ENCODE measurements around the gene SLC25A39.

Gene SLC25A39

DNA sequence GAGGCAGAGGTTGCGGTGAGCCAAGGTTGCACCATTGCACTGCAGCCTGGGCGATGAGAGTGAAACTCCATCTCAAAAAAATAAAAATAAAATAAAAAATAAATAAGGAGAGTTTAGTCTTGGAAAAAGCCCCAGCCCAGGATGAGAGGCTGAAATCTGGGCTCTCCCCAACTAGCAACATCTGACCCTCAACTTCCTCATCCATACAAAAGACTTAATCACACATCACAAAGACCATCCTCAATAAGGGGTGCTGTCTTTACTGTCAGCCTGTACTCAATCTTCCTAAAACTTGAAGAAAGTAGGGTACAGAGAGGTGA lies 45.3 kb downstream of the SLC25A39 start:
- DNase-seq (ENCODE audit: low read depth, low spot score) = no peak

GRCh38 chr17:44277976-44278375 lies 46.6 kb downstream of the SLC25A39 start:
- DNase-seq (ENCODE audit: low read depth, low spot score) = no peak

- no peak for DNase-seq (ENCODE audit: low read depth, low spot score)
Measured at GRCh38 chr17:44273607-44274006, 51.0 kb downstream of the SLC25A39 start.

GRCh38 chr17:44272954-44273353 lies 51.7 kb downstream of the SLC25A39 start:
- no peak for DNase-seq (ENCODE audit: low read depth, low spot score)

DNA sequence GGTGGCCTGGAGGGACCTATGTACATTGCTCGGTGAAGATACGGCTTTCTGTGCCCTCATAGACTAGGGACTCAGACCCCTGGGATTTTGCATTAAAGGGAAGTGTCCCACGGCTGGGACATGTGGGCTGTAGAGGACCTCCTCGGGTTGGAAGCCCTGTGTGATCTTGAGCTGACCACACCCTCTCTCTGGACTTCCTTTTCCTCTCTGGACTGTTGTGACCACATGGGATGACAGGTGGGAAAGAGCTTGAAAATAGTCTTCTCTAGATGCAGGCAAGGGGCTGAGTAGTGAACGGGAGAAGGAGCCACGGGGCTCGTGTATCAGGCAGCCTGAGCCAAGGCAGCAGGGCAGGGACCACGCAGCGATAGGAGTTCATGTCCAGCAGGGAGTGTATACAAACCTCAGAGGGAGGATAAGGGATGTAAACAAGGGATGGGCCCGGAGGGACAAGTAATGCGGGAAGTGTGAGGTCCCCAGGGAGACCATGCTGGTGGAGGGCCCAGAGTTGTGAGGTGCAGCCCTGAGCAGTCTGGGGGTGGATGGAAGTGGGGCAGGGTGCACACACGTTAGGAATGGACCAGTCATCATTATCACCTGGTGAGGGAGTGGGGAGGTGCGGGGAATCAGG lies 52.2 kb downstream of the SLC25A39 start:
- no peak for DNase-seq (ENCODE audit: low read depth, low spot score)

All from astrocyte of the hippocampus (primary cell).